GM06990 (cell line): ENCODE data around the gene ELMO1.

ENCODE experiments used
- DNase-seq: peaks from one replicate; pipeline ENCODE4 v3.0.0-alpha.2; 2011; ENCODE audit not compliant: insufficient read length; ENCODE audit errors: extremely low read depth
- H3K27me3 ChIP-seq: replicated peaks from 2 replicates; pipeline ENCODE4 v1.6.0; 2011; ENCODE audit warnings: low read length; ENCODE audit not compliant: control insufficient read depth, insufficient read depth
- H3K36me3 ChIP-seq: 2 replicates; pipeline ENCODE4 v1.5.1; 2011; ENCODE audit warnings: low read length; ENCODE audit not compliant: control insufficient read depth, insufficient read depth
- H3K4me3 ChIP-seq: replicated peaks from 2 replicates; pipeline ENCODE4 v1.5.1; 2011; ENCODE audit warnings: low read depth, mild to moderate bottlenecking, control low read depth, low read length
- CTCF ChIP-seq: IDR thresholded peaks from 2 replicates; pipeline ENCODE4 v1.5.1; 2011; ENCODE audit warnings: low read length, control low read depth, mild to moderate bottlenecking, inconsistent platforms; ENCODE audit not compliant: insufficient read depth, poor library complexity, severe bottlenecking

ELMO1 gene

GRCh38 chr7:36956814-36957213 is 491.9 kb downstream of the ELMO1 start:
- no peak for TF ChIP-seq CTCF
- Histone ChIP-seq H3K36me3 (no peaks in the 10 kb centered on the region; the same call in 1 of the 2 replicates), H3K27me3 (no peaks in the 10 kb centered on the region), H3K4me3 (no peak overlapping the region)
- no peak for DNase-seq

GRCh38 chr7:36955456-36956129 is 493.1 kb downstream of the ELMO1 start:
- TF ChIP-seq CTCF, result no peak
- no peaks in the 10 kb centered on the region for H3K27me3 ChIP-seq
- DNase-seq, result no peak
- H3K36me3 ChIP-seq, result no peaks in the 10 kb centered on the region; the same call in 1 of the 2 replicates
- no peak overlapping the region for H3K4me3 ChIP-seq

GRCh38 chr7:36951257-36951697 is 497.4 kb downstream of the ELMO1 start:
- DNase-seq, result peak; percentile 66
- no peak for TF ChIP-seq CTCF
- Histone ChIP-seq H3K4me3 (no peak overlapping the region), H3K36me3 (no peaks in the 10 kb centered on the region; the same call in 1 of the 2 replicates), H3K27me3 (no peaks in the 10 kb centered on the region)

GRCh38 chr7:36949711-36950600 is 498.7 kb downstream of the ELMO1 start:
- H3K36me3 ChIP-seq, result no peaks in the 10 kb centered on the region; the same call in 1 of the 2 replicates
- no peak for TF ChIP-seq CTCF
- H3K4me3 ChIP-seq, result no peak overlapping the region
- DNase-seq, result no peak
- H3K27me3 ChIP-seq, result no peaks in the 10 kb centered on the region

GRCh38 chr7:36946401-36946739 is 502.3 kb downstream of the ELMO1 start:
- no peak for TF ChIP-seq CTCF
- no peak for DNase-seq
- Histone ChIP-seq H3K36me3 (no peaks in the 10 kb centered on the region), H3K27me3 (no peaks in the 10 kb centered on the region), H3K4me3 (no peak overlapping the region)
